ENCODE measurements around the gene MYNN.
A peak's percentile ranks its signal among the peaks of the same experiment; 100 is the strongest.

MYNN gene

GRCh38 chr3:169811631-169812331 lies 38.6 kb downstream of the MYNN start:
- no peak for DNase-seq
- Histone ChIP-seq H3K9me3 (replicated peaks; ENCODE audit: insufficient read depth, low read length) (0 out of 2 replicates have a peak, but pooled peaks cover 4% of the 10 kb centered on the region), H3K9ac (ENCODE audit: low read length) (peak overlapping the region; percentile 56; the same call in 1 of the 2 replicates), H3K4me3 (ENCODE audit: low read length) (peak overlapping the region; percentile 66), H3K9me2 (replicated peaks; ENCODE audit: insufficient read depth, low read length) (no peaks in the 10 kb centered on the region), H3K4me2 (ENCODE audit: low read depth, low read length) (peak overlapping the region; percentile 93), H3K36me3 (replicated peaks; ENCODE audit: insufficient read depth, low read length) (no peaks in the 10 kb centered on the region), H2AFZ (ENCODE audit: low read length) (peak overlapping the region; percentile 94), H4K20me1 (ENCODE audit: insufficient read depth, low read length) (no peaks in the 10 kb centered on the region), H3K4me1 (ENCODE audit: low read length) (no peaks in the 10 kb centered on the region), H3K27me3 (replicated peaks; ENCODE audit: insufficient read depth, low read length) (no peaks in the 10 kb centered on the region), H3K27ac (ENCODE audit: low read length) (no peak overlapping the region), H3K79me2 (ENCODE audit: low read length) (no peaks in the 10 kb centered on the region), H3F3A (ENCODE audit: insufficient read depth, low read length) (peaks cover 10% of the 10 kb centered on the region; the same call in 1 of the 2 replicates)
- TF ChIP-seq CTCF (IDR thresholded peaks at IDR 0.05; ENCODE audit: low read length) (no peak), EZH2 (optimal IDR thresholded peaks at IDR 0.05; ENCODE audit: low read depth, low read length) (no peak), EZH2phosphoT487 (IDR thresholded peaks at IDR 0.05; ENCODE audit: low read length) (no peak)

- DNase-seq: peak; percentile 93
- Histone ChIP-seq H3K27ac (ENCODE audit: low read length) (peak within 1 kb of the TSS; percentile 23; the same call in 1 of the 2 replicates), H3K79me2 (ENCODE audit: low read length) (no peaks in the 10 kb centered on the region), H3K9me2 (replicated peaks; ENCODE audit: insufficient read depth, low read length) (no peaks in the 10 kb centered on the region), H3K9me3 (replicated peaks; ENCODE audit: insufficient read depth, low read length) (0 out of 2 replicates have a peak, but pooled peaks cover 4% of the 10 kb centered on the region), H2AFZ (ENCODE audit: low read length) (peak within 1 kb of the TSS; percentile 94), H3K36me3 (replicated peaks; ENCODE audit: insufficient read depth, low read length) (no peaks in the 10 kb centered on the region), H3K9ac (ENCODE audit: low read length) (peak within 1 kb of the TSS; percentile 56), H3K4me1 (ENCODE audit: low read length) (no peaks in the 10 kb centered on the region), H3K27me3 (replicated peaks; ENCODE audit: insufficient read depth, low read length) (no peaks in the 10 kb centered on the region), H3F3A (ENCODE audit: insufficient read depth, low read length) (peaks cover 10% of the 10 kb centered on the region; the same call in 1 of the 2 replicates), H3K4me2 (ENCODE audit: low read depth, low read length) (peak within 1 kb of the TSS; percentile 93), H4K20me1 (ENCODE audit: insufficient read depth, low read length) (no peaks in the 10 kb centered on the region), H3K4me3 (ENCODE audit: low read length) (peak within 1 kb of the TSS; percentile 66)
- no peak for TF ChIP-seq EZH2 (optimal IDR thresholded peaks at IDR 0.05; ENCODE audit: low read depth, low read length)
- no peak for TF ChIP-seq CTCF (IDR thresholded peaks at IDR 0.05; ENCODE audit: low read length)
- no peak for TF ChIP-seq EZH2phosphoT487 (IDR thresholded peaks at IDR 0.05; ENCODE audit: low read length)
Observed at GRCh38 chr3:169812332-169813235, 39.4 kb downstream of the MYNN start, which contains the start of the genes LRRC34 and LRRIQ4. Gene LRRC34 (minus strand): TSS chr3:169812904. CDS start chr3:169812548, 356 bp downstream. Gene LRRIQ4 (plus strand): TSS chr3:169812870. CDS start chr3:169821922, 9,052 bp downstream.

GRCh38 chr3:169813278-169813677 lies 40.1 kb downstream of the MYNN start:
- no peak for DNase-seq
- H3K9ac ChIP-seq (ENCODE audit: low read length): peak overlapping the region; percentile 56; the same call in 1 of the 2 replicates
- H3K27me3 ChIP-seq (replicated peaks; ENCODE audit: insufficient read depth, low read length): no peaks in the 10 kb centered on the region
- no peaks in the 10 kb centered on the region for H3K4me1 ChIP-seq (ENCODE audit: low read length)
- H3K79me2 ChIP-seq (ENCODE audit: low read length): no peaks in the 10 kb centered on the region
- H4K20me1 ChIP-seq (ENCODE audit: insufficient read depth, low read length): no peaks in the 10 kb centered on the region
- peak overlapping the region; percentile 23; the same call in 1 of the 2 replicates for H3K27ac ChIP-seq (ENCODE audit: low read length)
- H3K4me3 ChIP-seq (ENCODE audit: low read length): peak overlapping the region; percentile 66
- H3K4me2 ChIP-seq (ENCODE audit: low read depth, low read length): peak overlapping the region; percentile 93
- no peak for TF ChIP-seq EZH2 (optimal IDR thresholded peaks at IDR 0.05; ENCODE audit: low read depth, low read length)
- TF ChIP-seq EZH2phosphoT487 (IDR thresholded peaks at IDR 0.05; ENCODE audit: low read length): no peak
- no peak for TF ChIP-seq CTCF (IDR thresholded peaks at IDR 0.05; ENCODE audit: low read length)
- peak overlapping the region; percentile 94 for H2AFZ ChIP-seq (ENCODE audit: low read length)
- no peaks in the 10 kb centered on the region for H3K9me2 ChIP-seq (replicated peaks; ENCODE audit: insufficient read depth, low read length)
- no peaks in the 10 kb centered on the region for H3K36me3 ChIP-seq (replicated peaks; ENCODE audit: insufficient read depth, low read length)
- 0 out of 2 replicates have a peak, but pooled peaks cover 4% of the 10 kb centered on the region for H3K9me3 ChIP-seq (replicated peaks; ENCODE audit: insufficient read depth, low read length)
- peaks cover 10% of the 10 kb centered on the region; the same call in 1 of the 2 replicates for H3F3A ChIP-seq (ENCODE audit: insufficient read depth, low read length)

All from MM.1S (cell line).